Neutrophil (primary cell): Measurements from ENCODE around the gene IDI1.

Experiments used
- H3K27ac ChIP-seq: fragments of 200-600 bp; sonication (generic); 2 replicates; pipeline ENCODE4 v1.5.1; 2016; ENCODE audit warnings: mild to moderate bottlenecking, moderate library complexity
- H3K27me3 ChIP-seq: fragments of 200-600 bp; sonication (generic); 2 replicates; pipeline ENCODE4 v1.6.0; 2016; ENCODE audit warnings: mild to moderate bottlenecking
- H3K36me3 ChIP-seq: fragments of 200-600 bp; sonication (generic); 2 replicates; pipeline ENCODE4 v1.5.1; 2017
- H3K4me1 ChIP-seq, 2 experiments: fragments of 200-600 bp in 1 of 2; sonication (generic) in 1 of 2; 1 replicate in 1 of 2; 2 replicates in 1 of 2; pipeline versions ENCODE4 v1.5.1 to v1.6.1; 2013 to 2016; ENCODE audit warnings: low read depth in 1 of 2, low read length in 1 of 2, mild to moderate bottlenecking in 1 of 2, moderate library complexity in 1 of 2; ENCODE audit not compliant: control insufficient read depth in 1 of 2, insufficient read depth in 1 of 2
- H3K4me3 ChIP-seq, 2 experiments: fragments of 200-600 bp in 1 of 2; sonication (generic) in 1 of 2; 1 replicate in 1 of 2; 2 replicates in 1 of 2; pipeline ENCODE4 v1.5.1; 2013 to 2016; ENCODE audit warnings: low read depth in 1 of 2, low read length in 1 of 2, mild to moderate bottlenecking in 1 of 2, moderate library complexity in 1 of 2
- H3K9me3 ChIP-seq: fragments of 200-600 bp; sonication (generic); 2 replicates; pipeline ENCODE4 v1.5.1; 2016
- TF ChIP-seq, protein P1 (sequence below): fragments of 200-600 bp; sonication (generic); IDR thresholded peaks from 2 replicates; pipeline ENCODE4 v1.5.1; 2016; ENCODE audit warnings: antibody characterized with exemption

IDI1 gene

DNA sequence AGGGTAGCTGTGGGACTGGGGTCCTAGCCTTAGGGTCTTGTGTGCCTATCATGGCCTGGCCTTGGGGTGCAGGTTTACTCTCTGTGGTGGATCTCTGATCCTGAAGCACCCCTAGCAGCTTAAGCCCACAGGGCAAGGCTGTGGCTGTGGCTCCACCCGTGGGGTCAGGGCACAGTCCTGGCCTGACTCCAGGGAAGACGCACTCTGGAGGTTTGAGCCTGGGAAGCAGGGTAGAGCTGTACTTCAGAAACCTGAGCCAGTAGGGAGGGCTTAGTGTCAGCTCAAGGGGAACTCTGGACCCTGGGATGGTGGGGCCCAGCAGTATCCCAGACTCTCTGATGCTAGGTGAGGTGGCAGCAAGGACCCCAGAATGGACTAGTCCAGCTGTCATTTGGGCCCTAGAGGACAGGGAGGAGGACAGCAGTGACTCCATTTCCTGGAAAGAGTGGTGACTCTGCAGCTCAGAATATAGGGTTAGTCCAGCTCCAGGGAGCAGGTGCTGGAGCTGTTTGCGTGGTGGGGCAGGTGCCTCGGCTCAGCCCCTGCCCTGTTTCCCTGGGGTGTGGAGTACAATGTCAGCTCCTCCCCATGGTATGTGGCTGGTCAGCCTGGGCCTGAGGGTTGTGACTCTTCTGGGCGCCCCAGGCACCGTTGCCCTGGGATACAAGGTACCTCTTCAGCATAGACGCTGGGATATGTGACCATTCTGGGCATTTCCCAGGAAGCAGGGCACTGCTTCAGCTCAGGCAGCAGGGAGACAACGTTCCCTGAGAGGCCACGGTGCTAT is 44.8 kb downstream of the IDI1 start:
- Histone ChIP-seq H3K36me3 (peaks cover 72% of the 10 kb centered on the region), H3K9me3 (no peaks in the 10 kb centered on the region), H3K4me1 (no peaks in the 10 kb centered on the region), H3K4me3 (no peak overlapping the region), H3K27me3 (no peaks in the 10 kb centered on the region), H3K27ac (no peak overlapping the region)
- TF ChIP-seq, protein P1, sequence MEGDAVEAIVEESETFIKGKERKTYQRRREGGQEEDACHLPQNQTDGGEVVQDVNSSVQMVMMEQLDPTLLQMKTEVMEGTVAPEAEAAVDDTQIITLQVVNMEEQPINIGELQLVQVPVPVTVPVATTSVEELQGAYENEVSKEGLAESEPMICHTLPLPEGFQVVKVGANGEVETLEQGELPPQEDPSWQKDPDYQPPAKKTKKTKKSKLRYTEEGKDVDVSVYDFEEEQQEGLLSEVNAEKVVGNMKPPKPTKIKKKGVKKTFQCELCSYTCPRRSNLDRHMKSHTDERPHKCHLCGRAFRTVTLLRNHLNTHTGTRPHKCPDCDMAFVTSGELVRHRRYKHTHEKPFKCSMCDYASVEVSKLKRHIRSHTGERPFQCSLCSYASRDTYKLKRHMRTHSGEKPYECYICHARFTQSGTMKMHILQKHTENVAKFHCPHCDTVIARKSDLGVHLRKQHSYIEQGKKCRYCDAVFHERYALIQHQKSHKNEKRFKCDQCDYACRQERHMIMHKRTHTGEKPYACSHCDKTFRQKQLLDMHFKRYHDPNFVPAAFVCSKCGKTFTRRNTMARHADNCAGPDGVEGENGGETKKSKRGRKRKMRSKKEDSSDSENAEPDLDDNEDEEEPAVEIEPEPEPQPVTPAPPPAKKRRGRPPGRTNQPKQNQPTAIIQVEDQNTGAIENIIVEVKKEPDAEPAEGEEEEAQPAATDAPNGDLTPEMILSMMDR, result no peak

DNA sequence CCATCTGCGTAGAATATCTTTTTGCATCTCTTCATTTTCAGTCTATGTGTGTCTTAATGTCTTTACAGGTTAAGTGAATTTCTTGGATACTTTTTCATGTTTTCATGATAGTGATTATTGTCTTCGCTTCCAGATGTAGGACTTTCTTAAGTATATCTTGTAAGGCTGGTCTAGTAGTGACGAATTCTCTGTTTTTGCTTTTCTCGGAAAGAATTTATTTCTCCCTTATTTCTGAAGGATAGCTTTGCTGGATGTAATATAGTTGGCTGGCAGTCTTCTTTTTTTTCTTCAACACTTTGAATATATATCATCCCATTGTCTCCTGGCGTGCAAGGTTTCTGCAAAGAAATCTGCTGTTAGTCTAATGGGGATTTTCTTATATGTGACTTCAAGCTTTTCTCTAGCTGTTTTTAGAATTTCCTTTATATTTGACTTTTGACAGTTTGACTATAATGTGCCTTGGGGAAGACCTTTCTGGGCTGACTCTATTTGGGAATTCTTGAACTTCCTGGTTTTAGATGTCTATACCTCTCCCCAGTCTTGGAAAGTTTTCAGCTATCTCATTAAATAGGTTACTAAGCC is 46.4 kb downstream of the IDI1 start:
- no peaks in the 10 kb centered on the region for H3K27me3 ChIP-seq
- no peak overlapping the region for H3K27ac ChIP-seq
- no peak overlapping the region for H3K4me3 ChIP-seq
- no peaks in the 10 kb centered on the region for H3K9me3 ChIP-seq
- H3K4me1 ChIP-seq, result no peaks in the 10 kb centered on the region
- peaks cover 74% of the 10 kb centered on the region for H3K36me3 ChIP-seq
- TF ChIP-seq, protein P1, result no peak

DNA sequence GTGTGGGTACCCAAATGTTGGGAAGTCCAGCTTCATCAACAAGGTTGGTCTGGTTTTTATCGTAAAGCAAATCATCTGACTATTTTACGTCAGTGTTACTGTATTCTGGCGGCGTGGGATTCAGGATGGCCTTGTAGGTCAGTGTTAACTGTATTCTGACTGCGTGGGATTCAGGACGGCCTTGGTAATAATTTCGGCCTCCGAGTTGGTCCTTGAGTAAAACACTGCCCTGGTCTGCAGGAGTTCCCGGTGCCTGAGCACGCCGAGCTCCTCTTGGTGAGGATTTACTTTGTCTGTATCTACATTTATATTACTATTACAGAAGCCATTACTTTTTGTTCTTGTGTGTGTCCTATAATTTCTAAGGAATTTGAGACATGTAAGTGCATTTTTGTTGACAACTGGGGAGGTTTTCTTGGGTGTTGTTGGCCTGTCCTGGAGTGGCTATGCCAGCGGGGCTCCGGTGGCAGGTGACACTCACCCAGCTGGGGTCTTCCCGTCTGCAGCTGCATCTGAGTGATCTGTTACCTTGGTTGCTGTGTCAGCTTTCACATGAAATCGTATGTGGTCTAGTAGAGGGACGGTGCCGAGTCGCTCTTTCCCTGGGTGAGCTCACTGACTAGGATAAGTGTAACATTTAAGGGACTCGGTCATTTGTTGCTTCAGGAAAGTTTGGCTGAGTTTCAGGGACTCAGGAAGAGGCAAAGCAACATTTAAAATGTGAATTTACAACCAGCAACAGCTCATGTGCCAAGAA is 51.5 kb downstream of the IDI1 start:
- H3K36me3 ChIP-seq, result peaks cover 55% of the 10 kb centered on the region
- H3K9me3 ChIP-seq, result no peaks in the 10 kb centered on the region
- TF ChIP-seq, protein P1, result no peak
- no peak overlapping the region for H3K4me3 ChIP-seq
- H3K4me1 ChIP-seq, result no peaks in the 10 kb centered on the region
- H3K27ac ChIP-seq, result no peak overlapping the region
- H3K27me3 ChIP-seq, result no peaks in the 10 kb centered on the region

DNA sequence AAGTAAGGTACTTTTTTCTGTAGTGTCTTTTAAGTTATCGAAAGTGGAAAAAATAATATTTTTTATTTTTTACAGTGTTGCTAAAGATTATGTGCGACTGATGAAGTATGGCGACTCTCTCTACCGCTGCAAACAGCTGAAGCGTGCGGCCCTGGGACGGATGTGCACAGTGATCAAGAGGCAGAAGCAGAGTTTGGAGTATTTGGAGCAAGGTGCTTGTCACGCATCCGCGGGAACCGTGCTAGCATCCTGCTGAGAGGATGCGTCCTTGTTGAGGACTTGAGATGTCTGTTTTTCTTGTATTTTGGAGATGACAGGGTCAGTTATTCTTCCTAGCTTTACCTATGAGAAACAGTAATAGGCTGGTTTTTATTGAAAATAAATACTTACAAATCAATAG is 52.9 kb downstream of the IDI1 start:
- Histone ChIP-seq H3K27ac (no peak overlapping the region), H3K27me3 (no peaks in the 10 kb centered on the region), H3K4me1 (no peaks in the 10 kb centered on the region), H3K9me3 (no peaks in the 10 kb centered on the region), H3K36me3 (peaks cover 51% of the 10 kb centered on the region), H3K4me3 (no peak overlapping the region)
- TF ChIP-seq, protein P1, result no peak

DNA sequence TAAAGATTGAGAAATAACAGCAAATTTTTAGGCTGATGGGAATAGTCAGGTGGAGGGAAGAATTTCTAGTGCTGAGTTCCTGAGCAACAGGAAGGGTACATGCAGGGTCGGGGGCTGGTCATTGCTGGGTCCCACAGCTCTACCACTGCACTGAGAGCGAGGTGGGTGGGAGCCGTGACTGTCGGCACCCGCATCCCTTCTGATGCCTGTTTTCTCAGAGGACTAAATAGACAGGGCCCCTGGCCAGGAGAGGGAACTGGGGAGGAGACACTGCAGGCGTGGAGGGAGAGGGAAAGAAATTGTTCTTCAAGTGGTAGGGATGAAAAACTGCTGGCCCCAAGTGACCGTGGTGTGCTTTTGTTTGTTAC is 53.4 kb downstream of the IDI1 start:
- TF ChIP-seq, protein P1, result no peak
- no peak overlapping the region for H3K27ac ChIP-seq
- H3K36me3 ChIP-seq, result peaks cover 46% of the 10 kb centered on the region

More for the DNA sequence above, 53.4 kb downstream of the IDI1 start:
- Histone ChIP-seq H3K4me1 (no peaks in the 10 kb centered on the region), H3K4me3 (no peak overlapping the region), H3K27me3 (no peaks in the 10 kb centered on the region), H3K9me3 (no peaks in the 10 kb centered on the region)
